Epithelial cell of prostate (primary cell): Measurements from ENCODE around the gene SEPTIN3.

Experiments used
- DNase-seq: peaks from one replicate; pipeline ENCODE4 v3.0.0-alpha.2; 2011; ENCODE audit warnings: low read depth, low spot score
- H3K27ac ChIP-seq: fragments of 450-650 bp; 2 replicates; pipeline ENCODE4 v1.5.1; 2017; ENCODE audit warnings: mild to moderate bottlenecking

SEPTIN3 gene

DNA sequence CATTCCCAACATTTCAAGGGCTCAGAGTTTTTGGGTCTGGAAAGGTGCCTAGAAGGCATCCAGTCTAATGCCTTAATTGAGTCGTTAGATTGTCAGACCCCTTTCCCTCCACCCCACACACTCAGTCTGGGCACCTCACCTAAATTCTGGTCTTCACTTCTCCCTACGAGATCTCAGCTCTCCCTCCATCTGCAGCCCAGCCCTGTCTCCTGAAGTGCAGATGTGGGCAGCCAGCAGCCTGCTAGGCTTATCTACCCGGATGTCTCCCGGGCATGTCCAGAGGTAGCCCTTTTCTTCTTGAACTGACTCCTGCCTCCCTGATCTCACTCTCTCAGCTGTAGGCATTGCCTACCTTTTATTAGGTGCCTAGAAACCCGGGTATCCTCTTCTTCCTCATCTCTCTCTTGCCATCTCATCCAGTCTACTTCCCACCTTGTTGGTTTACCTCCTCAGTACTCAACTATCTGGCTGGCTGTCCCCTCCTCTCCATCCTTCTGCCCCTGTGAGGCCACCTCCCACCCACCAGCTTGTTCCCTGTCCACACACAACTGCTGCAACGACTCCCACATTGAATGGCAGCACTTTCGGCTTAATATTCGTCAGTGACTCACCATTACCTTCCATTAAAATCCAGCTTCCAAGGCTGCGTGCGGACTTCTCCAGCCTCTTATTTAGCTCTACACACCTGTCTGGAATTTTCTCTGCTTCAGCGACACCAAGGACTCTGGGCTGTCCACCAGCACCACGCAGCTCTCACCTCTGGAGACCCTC, 6.2 kb downstream of the SEPTIN3 start:
- DNase-seq = no peak

DNA sequence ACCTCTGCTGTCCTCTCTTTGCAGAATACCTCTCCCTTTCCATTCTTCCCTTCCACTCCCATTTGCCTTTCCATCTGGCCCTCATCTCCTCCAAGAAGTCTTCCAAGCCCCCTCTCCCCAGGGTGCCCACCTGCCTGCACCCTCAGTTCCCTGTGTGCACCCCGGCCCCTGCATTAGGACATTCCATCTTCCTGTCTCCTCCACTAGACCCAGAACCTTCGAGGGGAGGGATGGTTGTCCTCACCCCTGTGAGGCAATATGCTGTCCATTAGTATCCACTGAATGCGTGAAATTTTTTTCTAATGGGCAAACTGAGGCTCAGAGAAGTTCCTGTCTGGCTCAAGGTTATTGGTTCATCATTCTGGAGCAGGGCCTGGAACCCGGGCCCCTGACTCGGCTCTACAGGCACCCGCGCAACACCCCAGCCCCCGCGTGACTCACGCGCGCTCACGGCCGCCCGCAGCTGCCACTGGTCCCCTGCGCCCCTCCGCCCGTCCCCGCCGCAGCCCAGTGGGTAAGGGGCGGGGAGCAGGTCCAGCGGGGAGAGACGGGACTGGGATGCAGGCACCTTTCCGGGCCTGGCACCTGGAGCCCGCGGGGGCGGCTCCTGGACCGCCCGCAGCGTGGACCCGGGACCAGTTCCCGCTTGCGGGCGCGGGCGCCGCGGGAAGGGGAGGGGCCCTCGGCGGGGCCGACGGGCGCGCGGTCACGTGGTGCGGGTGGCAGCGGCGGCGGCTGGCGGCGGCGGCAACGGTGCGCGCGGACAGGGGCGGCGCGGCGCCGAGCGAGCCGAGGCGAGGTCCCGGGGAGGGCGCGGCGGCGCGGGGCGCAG, 7.0 kb downstream of the SEPTIN3 start:
- no peak overlapping the region for H3K27ac ChIP-seq
- DNase-seq = no peak

More for the DNA sequence above, 6.2 kb downstream of the SEPTIN3 start:
- H3K27ac ChIP-seq = no peak overlapping the region

DNA sequence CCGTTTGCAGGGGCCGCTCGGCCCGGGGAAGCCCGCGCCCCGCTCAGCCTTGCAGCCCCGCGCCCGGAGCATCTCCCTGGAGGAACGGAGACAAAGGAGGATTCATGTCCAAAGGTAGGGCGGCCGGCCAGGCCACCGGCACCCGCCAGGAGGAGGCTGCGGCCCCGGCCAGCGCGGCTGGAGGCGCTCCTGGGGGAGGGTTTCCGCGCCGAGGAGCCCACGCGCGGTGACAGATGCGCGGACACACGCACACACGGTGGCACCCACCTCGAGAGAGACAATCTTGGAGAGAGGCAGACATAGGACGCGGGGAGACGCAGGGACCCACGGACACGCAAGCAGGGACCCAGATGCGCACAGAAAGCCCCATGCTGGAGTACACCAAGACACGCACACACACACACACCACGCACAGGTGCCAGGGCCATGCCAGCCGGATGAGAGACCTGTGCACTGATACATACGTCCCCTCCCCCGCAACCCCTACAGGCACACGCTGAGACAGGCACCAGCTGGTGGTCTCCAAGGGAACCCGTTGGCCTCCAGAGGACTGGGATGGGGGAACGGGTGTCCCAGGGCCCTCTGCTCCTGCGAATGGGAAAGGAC, 7.8 kb downstream of the SEPTIN3 start:
- no peak overlapping the region for H3K27ac ChIP-seq
- DNase-seq = no peak

GRCh38 chr22:41978732-41979131, 9.5 kb downstream of the SEPTIN3 start:
- H3K27ac ChIP-seq = no peak overlapping the region
- DNase-seq = no peak

DNA sequence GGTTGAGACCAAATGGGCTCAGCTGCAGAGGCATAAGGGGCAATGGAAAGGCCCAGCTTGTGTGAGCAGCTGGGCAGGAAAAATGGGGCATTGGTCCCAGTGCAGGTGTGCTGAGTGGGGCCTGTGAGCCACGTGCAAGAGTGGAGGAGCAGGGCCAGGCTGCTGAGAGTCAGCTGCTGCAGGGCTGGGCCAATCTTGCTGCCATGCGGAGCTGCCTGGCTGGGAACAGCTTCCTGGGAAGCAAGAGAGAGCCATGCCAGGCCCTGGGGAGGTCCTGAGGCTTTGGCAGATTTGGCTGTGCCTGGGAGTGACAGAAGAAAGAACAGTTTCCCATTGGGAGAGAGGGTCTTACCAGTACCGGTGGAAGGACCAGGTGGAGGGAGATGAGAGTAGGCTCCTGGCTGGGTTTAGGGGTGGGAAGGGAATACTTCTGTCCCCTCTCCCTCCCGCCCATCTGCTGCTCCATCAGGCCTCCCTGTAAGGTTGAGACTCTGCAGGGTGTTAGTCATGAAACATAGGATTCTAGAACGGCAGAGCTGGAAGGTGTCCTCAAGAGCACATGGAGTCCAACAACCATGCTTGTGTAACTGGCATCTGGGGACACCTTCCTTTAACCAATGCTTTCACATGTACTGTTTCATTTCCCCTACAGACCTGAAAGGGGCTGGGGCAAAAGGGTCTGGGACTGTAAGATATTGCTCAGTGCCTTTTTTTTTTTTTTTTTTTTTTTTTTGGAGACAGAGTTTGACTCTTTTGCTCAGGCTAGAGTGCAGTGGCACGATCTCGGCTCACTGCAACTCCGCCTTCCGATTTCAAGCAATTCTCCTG, 10.4 kb downstream of the SEPTIN3 start:
- DNase-seq = no peak
- H3K27ac ChIP-seq = no peak overlapping the region

GRCh38 chr22:41982865-41983264, 13.6 kb downstream of the SEPTIN3 start:
- no peak for DNase-seq
- H3K27ac ChIP-seq = no peak overlapping the region

- H3K27ac ChIP-seq = no peak overlapping the region
Observed at GRCh38 chr22:41983513-41984405, 14.5 kb downstream of the SEPTIN3 start.

GRCh38 chr22:41987276-41987675, 18.0 kb downstream of the SEPTIN3 start:
- H3K27ac ChIP-seq = no peak overlapping the region
- DNase-seq = no peak

More at GRCh38 chr22:41983513-41984405, 14.5 kb downstream of the SEPTIN3 start:
- DNase-seq = no peak

DNA sequence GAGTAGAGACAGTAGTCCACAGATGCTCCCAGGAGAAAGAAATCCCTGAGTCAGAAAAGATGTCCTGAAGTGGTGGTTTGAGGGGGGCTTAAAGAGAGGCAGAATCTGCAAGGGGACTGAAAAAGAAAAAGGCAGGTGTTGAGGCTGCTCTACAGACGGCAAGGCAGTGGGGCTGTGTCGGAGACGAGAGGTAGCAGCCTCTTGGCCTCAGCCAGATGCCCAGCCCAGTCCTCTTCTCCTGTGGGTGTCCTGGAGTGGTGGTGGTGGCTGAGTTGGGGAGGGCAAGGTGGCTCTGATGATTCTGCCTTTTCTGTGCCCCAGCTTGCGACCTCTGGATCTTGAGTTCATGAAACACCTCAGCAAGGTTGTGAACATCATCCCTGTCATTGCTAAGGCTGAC, 20.0 kb downstream of the SEPTIN3 start:
- no peak for DNase-seq
- H3K27ac ChIP-seq = no peak overlapping the region

DNA sequence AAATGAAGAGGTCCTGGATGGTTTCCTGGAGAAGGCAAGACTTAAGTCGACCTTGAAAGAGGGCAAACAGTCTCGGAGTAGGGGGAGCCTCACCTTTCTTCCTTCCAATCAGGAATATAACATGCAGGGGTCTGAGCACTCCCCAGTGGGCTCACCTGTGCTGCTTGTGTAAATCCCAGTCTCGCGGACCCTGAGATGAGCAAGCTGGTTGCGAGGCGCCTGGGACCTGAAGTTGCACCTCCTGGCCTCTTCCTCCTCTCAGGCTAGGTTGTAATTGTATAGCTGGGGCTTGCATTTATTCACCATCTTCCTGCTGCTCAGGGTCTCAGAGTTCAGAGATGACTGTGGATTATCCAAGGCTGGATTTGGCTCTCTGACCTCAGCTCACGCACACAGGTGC, 21.9 kb downstream of the SEPTIN3 start:
- DNase-seq = no peak

DNA sequence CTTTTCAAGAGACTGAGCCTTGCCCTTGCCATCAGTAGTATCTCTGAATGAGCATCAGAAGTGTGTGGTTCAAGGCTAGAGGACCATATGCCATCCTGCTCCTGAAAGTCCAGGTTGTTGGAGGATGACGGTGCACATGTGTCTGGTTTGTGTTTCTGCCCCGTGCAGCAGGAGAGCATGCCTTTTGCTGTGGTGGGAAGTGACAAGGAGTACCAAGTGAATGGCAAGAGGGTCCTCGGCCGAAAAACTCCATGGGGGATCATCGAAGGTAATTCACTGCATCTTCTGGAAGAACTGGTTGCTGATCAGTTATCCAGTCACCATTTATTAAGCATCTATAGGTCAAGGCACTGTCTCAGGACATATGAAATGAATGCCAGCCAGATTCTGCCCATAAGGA, 23.3 kb downstream of the SEPTIN3 start:
- DNase-seq = no peak
- H3K27ac ChIP-seq = no peak overlapping the region

More for the DNA sequence above, 21.9 kb downstream of the SEPTIN3 start:
- H3K27ac ChIP-seq = no peak overlapping the region

DNA sequence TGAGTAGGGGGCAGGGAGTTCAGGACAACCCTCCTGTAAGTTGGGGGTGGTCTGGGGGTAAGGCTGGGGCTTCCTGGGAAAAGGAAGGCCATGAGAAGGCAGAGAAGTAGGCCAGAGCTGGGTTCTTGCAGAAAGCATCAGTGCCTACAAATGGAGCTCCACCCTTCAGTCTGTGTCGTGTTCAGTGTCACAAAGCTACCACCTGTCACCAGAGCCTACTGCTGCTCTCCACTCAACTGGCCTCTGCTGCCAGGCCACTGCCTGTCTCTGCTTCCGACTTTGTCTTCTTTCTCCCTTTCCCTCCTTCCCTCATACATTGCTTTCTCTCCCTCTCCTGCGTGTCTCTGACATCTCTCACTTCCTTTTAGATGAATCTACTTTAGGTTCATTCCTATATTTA, 26.0 kb downstream of the SEPTIN3 start:
- no peak for DNase-seq
- H3K27ac ChIP-seq = no peak overlapping the region

GRCh38 chr22:41996826-41997225, 27.6 kb downstream of the SEPTIN3 start:
- DNase-seq = no peak
- H3K27ac ChIP-seq = no peak overlapping the region

- peak; percentile 45 for DNase-seq
- no peak within 1 kb of the TSS for H3K27ac ChIP-seq
Observed at GRCh38 chr22:41998361-41999261, 29.4 kb downstream of the SEPTIN3 start, which contains the start of gene WBP2NL. TSS of gene WBP2NL (plus strand) at chr22:41998788. CDS start at chr22:41998819, 31 bp downstream.

DNA sequence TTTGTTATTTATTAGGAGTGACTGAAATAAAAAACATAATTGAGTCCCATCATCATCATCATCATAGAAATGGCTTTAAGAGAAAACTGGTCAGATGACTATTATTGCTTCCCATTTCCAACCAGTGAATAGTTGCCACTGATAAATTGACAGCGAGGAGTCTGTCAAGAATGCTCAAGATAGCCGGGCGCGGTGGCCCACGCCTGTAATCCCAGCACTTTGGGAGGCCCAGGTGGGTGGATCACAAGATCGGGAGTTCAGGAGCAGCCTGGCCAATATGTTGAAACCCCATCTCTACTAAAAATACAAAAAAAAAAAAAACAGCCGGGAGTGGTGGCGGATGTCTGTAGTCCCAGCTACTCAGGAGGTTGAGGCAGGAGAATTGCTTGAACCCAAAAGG, 31.2 kb downstream of the SEPTIN3 start:
- no peak for DNase-seq

GRCh38 chr22:42001121-42001520, 31.9 kb downstream of the SEPTIN3 start:
- DNase-seq = no peak
- H3K27ac ChIP-seq = peak overlapping the region; percentile 10

More for the DNA sequence above, 31.2 kb downstream of the SEPTIN3 start:
- peak overlapping the region; percentile 10 for H3K27ac ChIP-seq

- no peak for DNase-seq
- H3K27ac ChIP-seq = no peak overlapping the region
Observed at GRCh38 chr22:42001706-42002105, 32.5 kb downstream of the SEPTIN3 start.

- H3K27ac ChIP-seq = peak overlapping the region; percentile 7
- DNase-seq = no peak
Observed at GRCh38 chr22:42007922-42008321, 38.7 kb downstream of the SEPTIN3 start.
